H1 (cell line): ENCODE results near the gene PEX5L. TPM values are rescaled to one million over a fixed set of nuclear protein-coding genes. Genes with fewer than 3 reads are reported as not detected.

Source experiments
- CTCF ChIA-PET: fragments of 300-600 bp; sonication (Branson Sonifier 250); formaldehyde crosslinking; loops from one replicate; lab custom pipeline; 2021; ENCODE audit not compliant: partially characterized antibody; lab: Charles Lee
- POLR2A ChIA-PET: fragments of 300-600 bp; sonication (Branson Sonifier 250); formaldehyde crosslinking; loops from one replicate; lab custom pipeline; 2021; ENCODE audit warnings: inconsistent platforms; ENCODE audit not compliant: partially characterized antibody; lab: Charles Lee
- DNase-seq, 2 experiments: peaks; one replicate each; pipeline versions ENCODE4 v3.0.0 to v3.0.0-alpha.2; 2010 to 2022; ENCODE audit warnings: low spot score in 2 of 2, low read depth in 1 of 2, mixed read lengths in 1 of 2
- FAIRE-seq: peaks from 2 replicates; lab custom pipeline; 2011; peaks lifted over from hg19 to GRCh38; lab: Jason Lieb, UNC
- H2AFZ ChIP-seq: 2 replicates; pipeline ENCODE4 v1.8.1; 2012; ENCODE audit warnings: low read length, inconsistent platforms
- H2AK5ac ChIP-seq: 2 replicates; pipeline ENCODE4 v1.6.1; 2013; ENCODE audit warnings: low read depth, low read length
- H2BK120ac ChIP-seq: replicated peaks from 2 replicates; pipeline ENCODE3; 2013; ENCODE audit warnings: low read depth, low read length, inconsistent platforms
- H2BK12ac ChIP-seq: 2 replicates; pipeline ENCODE4 v1.6.1; 2013; ENCODE audit warnings: low read depth, low read length
- H2BK15ac ChIP-seq: 2 replicates; pipeline ENCODE4 v1.6.1; 2013; ENCODE audit warnings: low read length
- H2BK20ac ChIP-seq: 2 replicates; pipeline ENCODE4 v1.6.1; 2013; ENCODE audit warnings: low read length
- H2BK5ac ChIP-seq: 2 replicates; pipeline ENCODE4 v1.6.1; 2013; ENCODE audit warnings: low read depth, low read length
- H3K14ac ChIP-seq: 2 replicates; pipeline ENCODE4 v1.6.1; 2013; ENCODE audit warnings: inconsistent platforms; ENCODE audit not compliant: insufficient read length
- H3K18ac ChIP-seq: 2 replicates; pipeline ENCODE4 v1.6.1; 2013; ENCODE audit warnings: low read length; ENCODE audit errors: extremely low read depth
- H3K23ac ChIP-seq: 2 replicates; pipeline ENCODE4 v1.6.1; 2013; ENCODE audit warnings: inconsistent platforms; ENCODE audit not compliant: insufficient read length
- H3K23me2 ChIP-seq: 2 replicates; pipeline ENCODE4 v1.6.1; 2013; ENCODE audit warnings: low read depth, low read length
- H3K27ac ChIP-seq: 2 replicates; pipeline ENCODE4 v1.6.1; 2011; ENCODE audit warnings: low read depth, low read length, inconsistent platforms
- H3K27me3 ChIP-seq, 4 experiments: replicated peaks in 1 of 4; 1 replicate in 1 of 4; 2 replicates in 3 of 4; pipeline versions ENCODE4 v1.6.1 to v1.8.1; 2011 to 2013; ENCODE audit warnings: low read length in 3 of 4, mild to moderate bottlenecking in 3 of 4, inconsistent platforms in 2 of 4, mixed read lengths in 2 of 4, moderate library complexity in 1 of 4; ENCODE audit not compliant: control insufficient read depth in 3 of 4, insufficient read depth in 3 of 4; ENCODE audit errors: extremely low read depth in 1 of 4
- H3K36me3 ChIP-seq, 4 experiments: 2 replicates each; pipeline versions ENCODE4 v1.6.1 to v1.8.1; 2011 to 2013; ENCODE audit warnings: mild to moderate bottlenecking in 4 of 4, low read length in 3 of 4, moderate library complexity in 2 of 4, control low read depth in 1 of 4, inconsistent platforms in 1 of 4; ENCODE audit not compliant: insufficient read depth in 4 of 4, control insufficient read depth in 2 of 4
- H3K4ac ChIP-seq: replicated peaks from 2 replicates; pipeline ENCODE3; 2013; ENCODE audit warnings: low read length, low read depth, mixed read lengths, inconsistent platforms; ENCODE audit not compliant: insufficient read length
- H3K4me1 ChIP-seq, 4 experiments: replicated peaks in 1 of 4; 1 replicate in 1 of 4; 2 replicates in 3 of 4; pipeline versions ENCODE4 v1.6.1 to v1.8.1; 2011 to 2013; ENCODE audit warnings: low read length in 3 of 4, inconsistent platforms in 2 of 4, mixed read lengths in 1 of 4; ENCODE audit not compliant: insufficient read depth in 4 of 4, control insufficient read depth in 3 of 4
- H3K4me2 ChIP-seq, 2 experiments: 2 replicates each; pipeline versions ENCODE4 v1.6.1 to v1.8.1; 2011 to 2013; ENCODE audit warnings: low read depth in 2 of 2, low read length in 2 of 2, control low read depth in 1 of 2, inconsistent platforms in 1 of 2, mild to moderate bottlenecking in 1 of 2; ENCODE audit not compliant: insufficient read depth in 1 of 2
- H3K4me3 ChIP-seq, 4 experiments: fragments of 200-600, 300-600 bp in 1 of 4; sonication (generic), shearing (Covaris generic), sonication (Bioruptor Twin) in 1 of 4; 2 replicates each; pipeline versions ENCODE4 v1.5.1 to v1.8.1; 2011 to 2016; ENCODE audit warnings: low read length in 4 of 4, low read depth in 3 of 4, control low read depth in 2 of 4, inconsistent platforms in 2 of 4, mild to moderate bottlenecking in 2 of 4, mixed read lengths in 1 of 4, moderate library complexity in 1 of 4; ENCODE audit not compliant: insufficient read depth in 2 of 4; ENCODE audit errors: extremely low read depth in 1 of 4
- H3K56ac ChIP-seq: replicated peaks from 2 replicates; pipeline ENCODE3; 2013; ENCODE audit warnings: low read depth, mild to moderate bottlenecking, mixed read lengths, low read length, inconsistent platforms; ENCODE audit not compliant: insufficient read length
- H3K79me1 ChIP-seq: 2 replicates; pipeline ENCODE4 v1.6.1; 2013; ENCODE audit warnings: low read depth, low read length, control low read depth
- H3K79me2 ChIP-seq, 2 experiments: 2 replicates each; pipeline versions ENCODE4 v1.6.1 to v1.8.1; 2012 to 2013; ENCODE audit warnings: low read length in 2 of 2, mild to moderate bottlenecking in 2 of 2, inconsistent platforms in 1 of 2; ENCODE audit not compliant: insufficient read depth in 2 of 2, control insufficient read depth in 1 of 2
- H3K9ac ChIP-seq, 4 experiments: replicated peaks in 1 of 4; 1 replicate in 1 of 4; 2 replicates in 3 of 4; pipeline versions ENCODE4 v1.6.1 to v1.8.1; 2011 to 2013; ENCODE audit warnings: low read depth in 3 of 4, low read length in 3 of 4, control low read depth in 2 of 4, mild to moderate bottlenecking in 2 of 4, moderate library complexity in 2 of 4, inconsistent platforms in 1 of 4; ENCODE audit errors: extremely low read depth in 1 of 4
- H3K9me3 ChIP-seq, 2 experiments: 2 replicates each; pipeline versions ENCODE4 v1.6.1 to v1.8.1; 2012 to 2013; ENCODE audit warnings: mild to moderate bottlenecking in 2 of 2, moderate library complexity in 2 of 2, control low read depth in 1 of 2, inconsistent platforms in 1 of 2, low read depth in 1 of 2, low read length in 1 of 2, mixed read lengths in 1 of 2; ENCODE audit not compliant: insufficient read depth in 2 of 2
- H4K20me1 ChIP-seq, 2 experiments: replicated peaks in 1 of 2; 2 replicates each; pipeline versions ENCODE3 to v1.8.1; 2011 to 2013; ENCODE audit warnings: inconsistent platforms in 2 of 2, low read length in 2 of 2, mild to moderate bottlenecking in 1 of 2; ENCODE audit not compliant: insufficient read depth in 2 of 2, control insufficient read depth in 1 of 2
- H4K5ac ChIP-seq: 2 replicates; pipeline ENCODE4 v1.6.1; 2013; ENCODE audit warnings: low read length, low read depth, mixed read lengths, inconsistent platforms; ENCODE audit not compliant: insufficient read length
- H4K8ac ChIP-seq: 2 replicates; pipeline ENCODE4 v1.8.0; 2013; ENCODE audit warnings: mild to moderate bottlenecking, moderate library complexity, low read length, inconsistent platforms; ENCODE audit not compliant: insufficient read depth; ENCODE audit errors: extremely low read depth
- H4K91ac ChIP-seq: replicated peaks from 2 replicates; pipeline ENCODE3; 2013; ENCODE audit warnings: low read length, mixed read lengths, inconsistent platforms; ENCODE audit not compliant: insufficient read length
- ATF2 ChIP-seq: IDR thresholded peaks from 2 replicates; pipeline ENCODE4 v1.6.1; 2012; ENCODE audit warnings: low read length, inconsistent platforms
- BACH1 ChIP-seq: IDR thresholded peaks from 2 replicates; pipeline ENCODE4 v1.6.1; 2012; ENCODE audit warnings: low read length, improper control_type of control experiment
- FOSL1 ChIP-seq: IDR thresholded peaks from 2 replicates; pipeline ENCODE4 v1.6.1; 2011; ENCODE audit warnings: mild to moderate bottlenecking, low read depth, low read length, moderate library complexity; ENCODE audit not compliant: insufficient read depth
- GABPA ChIP-seq: IDR thresholded peaks from 2 replicates; pipeline ENCODE4 v1.6.1; 2011; ENCODE audit warnings: mild to moderate bottlenecking, low read length, moderate library complexity, borderline replicate concordance; ENCODE audit not compliant: insufficient read depth
- GTF2F1 ChIP-seq: IDR thresholded peaks from 2 replicates; pipeline ENCODE4 v1.6.1; 2012; ENCODE audit warnings: low read depth, low read length, improper control_type of control experiment, borderline replicate concordance
- MAX ChIP-seq: IDR thresholded peaks from 2 replicates; pipeline ENCODE4 v1.6.1; 2012; ENCODE audit warnings: inconsistent platforms
- NANOG ChIP-seq: IDR thresholded peaks from 2 replicates; pipeline ENCODE4 v1.6.1; 2011; ENCODE audit warnings: low read length, low read depth, mild to moderate bottlenecking, inconsistent platforms; ENCODE audit not compliant: insufficient read depth, poor library complexity, severe bottlenecking
- SIRT6 ChIP-seq: IDR thresholded peaks from one replicate; pipeline ENCODE4 v1.7.1; 2012; ENCODE audit warnings: low read length, inconsistent platforms
- SP1 ChIP-seq: IDR thresholded peaks from 2 replicates; pipeline ENCODE4 v1.6.1; 2011; ENCODE audit warnings: low read depth, low read length
- SP2 ChIP-seq: IDR thresholded peaks from 2 replicates; pipeline ENCODE4 v1.6.1; 2012; ENCODE audit warnings: mild to moderate bottlenecking, low read length, inconsistent platforms
- TAF7 ChIP-seq: optimal IDR thresholded peaks from 2 replicates; pipeline ENCODE3; 2011; ENCODE audit warnings: low read depth, mild to moderate bottlenecking, inconsistent platforms, low read length, moderate library complexity, borderline replicate concordance
- WGBS, 2 experiments: shearing (Covaris generic) in 1 of 2; methylation state at CpG; one replicate each; pipeline versions ENCODE4 v1.1.6 to v1.1.7; 2013 to 2015; ENCODE audit warnings: low lambda C conversion rate in 2 of 2, mixed read lengths in 2 of 2, inconsistent platforms in 1 of 2, low coverage in 1 of 2, missing lambda C conversion rate in 1 of 2; ENCODE audit not compliant: insufficient replicate concordance in 2 of 2, insufficient coverage in 1 of 2, insufficient read length in 1 of 2; ENCODE audit errors: extremely low coverage in 1 of 2, missing lambda C conversion rate in 1 of 2; 5-methylcytosine and 5-hydroxymethylcytosine counted together
- polyA plus RNA-seq, 7 experiments: library from polyadenylated mRNA; depleted of rRNA in 3 of 7; stranded (reverse) in 5 of 7; unstranded in 2 of 7; fragments of >200 nt in 5 of 7; fragments of 200-250 nt in 2 of 7; gene quantifications; 1 replicate in 5 of 7; 2 replicates in 1 of 7; 4 replicates in 1 of 7; pipeline versions ENCODE4 v1.2.1 to v1.2.3, GENCODE V29; 2011 to 2013; ENCODE audit warnings: missing spikeins in 2 of 7, mixed read lengths in 2 of 7
- total RNA-seq: library from RNA; stranded (reverse); fragmentation: NEBNext Ultra II Directional; extraction: Animal tissue kit (Norgen Biotek cat#: 25700); gene quantifications from 2 replicates; pipeline ENCODE4 v1.2.1, GENCODE V29; 2021
- TF ChIP-seq, protein P1 (sequence below): IDR thresholded peaks from 2 replicates; pipeline ENCODE4 v1.6.1; 2012; ENCODE audit warnings: inconsistent platforms

Gene PEX5L
- total and polyA plus RNA-seq, 2 of the 8 experiments (the other 6 are each of a cell fraction or from before 2014, with no cell fraction given), result 0.80 to 4.2 TPM

- H3K27ac ChIP-seq, result no peak overlapping the region
- H2BK12ac ChIP-seq, result no peak overlapping the region
- no peaks in the 10 kb centered on the region for H3K79me1 ChIP-seq
- H2BK15ac ChIP-seq, result no peak overlapping the region
- H3K56ac ChIP-seq, result no peak overlapping the region
- no peaks in the 10 kb centered on the region for H3K36me3 ChIP-seq
- peaks cover 0 to 21% (median 20%) of the 10 kb centered on the region in 4 experiments; a peak in 3 of 7 replicates for H3K4me1 ChIP-seq
- H2BK20ac ChIP-seq, result no peak overlapping the region
- H3K4me3 ChIP-seq, result no peak overlapping the region
- H3K4ac ChIP-seq, result no peak overlapping the region
- no peak overlapping the region for H4K8ac ChIP-seq
- no peak overlapping the region for H4K91ac ChIP-seq
- no peaks in the 10 kb centered on the region for H3K79me2 ChIP-seq
- H3K9me3 ChIP-seq, result no peaks in the 10 kb centered on the region
- no peak overlapping the region for H2AK5ac ChIP-seq
- no peak overlapping the region for H3K4me2 ChIP-seq
- no peaks in the 10 kb centered on the region for H3K23me2 ChIP-seq
- no peak overlapping the region for H2AFZ ChIP-seq
- no peaks in the 10 kb centered on the region for H3K27me3 ChIP-seq
- DNase-seq, result no peak
- CTCF ChIA-PET, result interaction anchor here (0.7 to 0.9 kb wide), 2 partner anchors 34 to 75 kb away, joined by 3 read pairs; no protein-coding TSS in a partner anchor
- no peak overlapping the region for H4K5ac ChIP-seq
- H3K9ac ChIP-seq, result no peak overlapping the region
- FAIRE-seq, result no peak
- no peak overlapping the region for H2BK5ac ChIP-seq
- POLR2A ChIA-PET, result no interaction called here
- no peak overlapping the region; the same call in 1 of the 2 replicates for H3K18ac ChIP-seq
- 86% methylated on average over 2 of the region's 2 CpGs; no CpG with 5 or more reads in 1 of the 2 experiments for WGBS, 2 experiments
- no peak overlapping the region for H3K23ac ChIP-seq
- H4K20me1 ChIP-seq, result no peaks in the 10 kb centered on the region
- no peak overlapping the region for H2BK120ac ChIP-seq
- no peak overlapping the region for H3K14ac ChIP-seq
- TF ChIP-seq TAF7, result no peak
- no peak for TF ChIP-seq FOSL1
- no peak for TF ChIP-seq SP2
- no peak for TF ChIP-seq NANOG
- no peak for TF ChIP-seq ATF2
- no peak for TF ChIP-seq SIRT6
- no peak for TF ChIP-seq GABPA
- TF ChIP-seq MAX, result no peak
- TF ChIP-seq, protein P1, sequence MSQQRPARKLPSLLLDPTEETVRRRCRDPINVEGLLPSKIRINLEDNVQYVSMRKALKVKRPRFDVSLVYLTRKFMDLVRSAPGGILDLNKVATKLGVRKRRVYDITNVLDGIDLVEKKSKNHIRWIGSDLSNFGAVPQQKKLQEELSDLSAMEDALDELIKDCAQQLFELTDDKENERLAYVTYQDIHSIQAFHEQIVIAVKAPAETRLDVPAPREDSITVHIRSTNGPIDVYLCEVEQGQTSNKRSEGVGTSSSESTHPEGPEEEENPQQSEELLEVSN, result no peak
- TF ChIP-seq BACH1, result no peak
- no peak for TF ChIP-seq SP1
- TF ChIP-seq GTF2F1, result no peak
Measured at GRCh38 chr3:179885950-179886349, 150.8 kb downstream of the PEX5L start.
